Mesothelial cell of epicardium (in vitro differentiated cells): ENCODE results near the gene CAV3. TPM values are rescaled to one million over a fixed set of nuclear protein-coding genes. Genes with fewer than 3 reads are reported as not detected.
A peak's percentile ranks its signal among the peaks of the same experiment; 100 is the strongest.

Experiments used
- DNase-seq, 2 experiments: peaks; one replicate each; pipeline ENCODE4 v3.0.0; 2021; ENCODE audit warnings: low spot score in 2 of 2; ENCODE audit not compliant: unreplicated experiment in 2 of 2
- H3K27ac Mint-ChIP-seq: 2 replicates; pipeline ENCODE4 v1.8.0; 2021; ENCODE audit warnings: mixed read lengths
- H3K27me3 Mint-ChIP-seq: 2 replicates; pipeline ENCODE4 v1.8.0; 2021; ENCODE audit warnings: low read depth, mixed read lengths
- H3K36me3 Mint-ChIP-seq: 2 replicates; pipeline ENCODE4 v1.8.0; 2021; ENCODE audit warnings: mixed read lengths
- H3K4me1 Mint-ChIP-seq: 2 replicates; pipeline ENCODE4 v1.8.0; 2021; ENCODE audit warnings: mixed read lengths
- H3K4me3 Mint-ChIP-seq: 2 replicates; pipeline ENCODE4 v1.8.0; 2021; ENCODE audit warnings: mild to moderate bottlenecking, moderate library complexity, mixed read lengths
- H3K9me3 Mint-ChIP-seq: 2 replicates; pipeline ENCODE4 v1.8.0; 2021; ENCODE audit warnings: mixed read lengths
- CTCF ChIP-seq: fragments of 200-600 bp; sonication (generic); IDR thresholded peaks from one replicate; pipeline ENCODE4 v1.5.0; 2021; ENCODE audit warnings: antibody characterized with exemption; ENCODE audit not compliant: unreplicated experiment
- total RNA-seq: library from RNA; stranded (reverse); gene quantifications from 3 replicates; pipeline ENCODE4 v1.2.1, GENCODE V29; 2021

The CAV3 gene
- total RNA-seq, 1 donor from 2014 or later, result not detected

- TF ChIP-seq CTCF, result no peak
- H3K9me3 Mint-ChIP-seq, result no peaks in the 10 kb centered on the region
- no peaks in the 10 kb centered on the region for H3K36me3 Mint-ChIP-seq
- H3K4me1 Mint-ChIP-seq, result peaks cover 13% of the 10 kb centered on the region
- H3K4me3 Mint-ChIP-seq, result no peak overlapping the region
- H3K27ac Mint-ChIP-seq, result no peak overlapping the region
- DNase-seq, result peak in 1 of 2 experiments; percentile 27
- peaks cover 32% of the 10 kb centered on the region for H3K27me3 Mint-ChIP-seq
These were observed 30.9 kb downstream of the CAV3 start for GRCh38 chr3:8764528-8764927.

GRCh38 chr3:8765528-8765927, 31.9 kb downstream of the CAV3 start:
- Mint-ChIP-seq H3K36me3 (no peaks in the 10 kb centered on the region), H3K4me3 (no peak overlapping the region), H3K27ac (no peak overlapping the region), H3K27me3 (peaks cover 35% of the 10 kb centered on the region), H3K4me1 (peaks cover 15% of the 10 kb centered on the region), H3K9me3 (no peaks in the 10 kb centered on the region)
- no peak for DNase-seq
- TF ChIP-seq CTCF, result no peak

GRCh38 chr3:8766148-8766547, 32.5 kb downstream of the CAV3 start:
- Mint-ChIP-seq H3K4me1 (peaks cover 15% of the 10 kb centered on the region), H3K36me3 (no peaks in the 10 kb centered on the region)
- no peak for DNase-seq

GRCh38 chr3:8767256-8767666, 33.7 kb downstream of the CAV3 start:
- H3K4me3 Mint-ChIP-seq, result peak overlapping the region; percentile 26
- no peaks in the 10 kb centered on the region for H3K36me3 Mint-ChIP-seq
- TF ChIP-seq CTCF, result no peak
- H3K27me3 Mint-ChIP-seq, result peaks cover 36% of the 10 kb centered on the region
- H3K9me3 Mint-ChIP-seq, result no peaks in the 10 kb centered on the region
- H3K4me1 Mint-ChIP-seq, result peaks cover 15% of the 10 kb centered on the region
- DNase-seq, result no peak
- no peak overlapping the region for H3K27ac Mint-ChIP-seq

More at GRCh38 chr3:8766148-8766547, 32.5 kb downstream of the CAV3 start:
- Mint-ChIP-seq H3K9me3 (no peaks in the 10 kb centered on the region), H3K27me3 (peaks cover 36% of the 10 kb centered on the region), H3K4me3 (no peak overlapping the region), H3K27ac (no peak overlapping the region)
- no peak for TF ChIP-seq CTCF

GRCh38 chr3:8767667-8768363, 34.2 kb downstream of the CAV3 start:
- no peaks in the 10 kb centered on the region for H3K36me3 Mint-ChIP-seq
- TF ChIP-seq CTCF, result no peak
- DNase-seq, result no peak
- peak overlapping the region; percentile 73 for H3K4me3 Mint-ChIP-seq
- H3K27ac Mint-ChIP-seq, result no peak overlapping the region
- H3K4me1 Mint-ChIP-seq, result peaks cover 15% of the 10 kb centered on the region
- H3K27me3 Mint-ChIP-seq, result peaks cover 36% of the 10 kb centered on the region
- H3K9me3 Mint-ChIP-seq, result no peaks in the 10 kb centered on the region
